Frontal cortex (tissue), 4 donors: Measurements from ENCODE around the gene PLA2G5. TPM values are rescaled to one million over a fixed set of nuclear protein-coding genes. Genes with fewer than 3 reads are reported as not detected.
"Not testable (repeated sequence)": the region's sequence is repeated elsewhere in the genome, so short reads cannot be mapped to it uniquely, and the experiment has no call there.

Experiments used
- DNase-seq, 2 donors: peaks; one replicate each; pipeline ENCODE4 v3.0.0; 2012; ENCODE audit warnings: low spot score in 2 of 2
- FAIRE-seq: peaks from 2 replicates; lab custom pipeline; 2012; peaks lifted over from hg19 to GRCh38; lab: Jason Lieb, UNC
- total RNA-seq: library from RNA; depleted of rRNA; stranded (reverse); fragments of >200 nt; gene quantifications from one replicate; pipeline ENCODE4 v1.2.3, GENCODE V29; 2014
- donor health status: control.
- donor health status: control.
- donor health status: control.

PLA2G5 gene
- total RNA-seq, 1 donor from 2014 or later = 0.41 TPM

DNA sequence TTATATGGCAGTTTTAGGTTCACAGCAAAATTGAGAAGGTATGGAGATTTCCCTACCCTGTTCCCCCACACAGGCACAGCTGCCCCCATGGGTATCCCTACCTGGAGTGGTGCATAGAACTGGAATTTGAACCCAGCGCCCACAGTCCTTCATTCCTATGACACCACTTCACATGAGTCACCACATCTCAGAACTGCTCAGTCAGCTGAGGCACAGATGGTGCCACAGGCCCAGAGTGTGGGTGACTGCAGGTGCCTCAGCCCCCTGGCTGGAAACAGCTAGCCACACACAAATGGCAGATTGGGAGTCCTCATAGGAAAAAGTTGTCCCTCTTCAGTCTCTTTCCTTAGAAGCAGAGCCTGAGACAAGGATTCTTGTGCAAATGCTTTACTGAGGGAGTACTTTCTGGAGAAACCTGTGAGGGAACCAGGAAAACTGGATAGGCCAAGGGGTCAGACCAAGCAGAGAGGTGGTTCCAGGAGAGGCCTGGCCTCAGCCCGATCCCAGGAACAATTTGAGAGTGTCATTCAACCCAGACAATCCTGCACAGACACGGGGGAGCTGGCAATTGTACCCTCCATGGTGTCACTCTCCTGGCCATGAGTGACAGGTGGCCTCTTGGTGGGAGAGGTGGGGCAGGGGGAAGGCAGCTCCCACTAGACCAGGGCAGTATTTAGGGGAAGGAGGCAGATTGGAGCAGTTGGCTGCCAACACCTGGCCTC is 42.4 kb downstream of the PLA2G5 start:
- DNase-seq (no peak), FAIRE-seq (no peak)

DNA sequence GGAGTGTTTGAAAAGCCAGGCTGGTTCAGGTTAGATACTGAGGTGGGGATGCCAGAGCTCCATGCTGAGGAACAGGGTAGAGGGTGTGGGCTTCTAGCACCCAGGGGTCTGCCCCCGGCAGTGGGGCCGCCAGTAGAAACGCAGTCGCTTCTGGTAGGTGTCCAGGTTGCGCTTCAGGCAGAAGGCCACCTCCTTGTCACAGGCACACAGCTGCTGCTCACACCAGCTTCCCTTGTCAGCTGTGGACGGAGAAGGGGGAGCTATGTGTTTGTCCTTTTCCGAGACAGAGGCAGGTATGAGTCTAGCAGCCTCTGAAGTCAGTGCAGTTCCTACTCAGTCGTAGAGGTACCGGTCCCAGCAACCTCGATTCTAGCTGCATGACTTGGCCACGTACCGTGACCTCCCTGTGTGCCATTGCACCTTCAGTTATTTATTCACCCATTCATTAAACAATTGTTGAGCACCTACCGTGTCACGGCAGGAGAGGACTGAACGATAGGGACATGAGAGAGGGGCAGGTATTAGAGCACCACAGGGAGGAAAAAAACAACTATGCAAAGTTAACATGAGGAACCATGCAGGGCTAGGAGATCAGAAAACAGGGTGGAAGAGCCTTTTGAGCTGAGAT is 44.1 kb downstream of the PLA2G5 start:
- FAIRE-seq = no peak
- no peak for DNase-seq

DNA sequence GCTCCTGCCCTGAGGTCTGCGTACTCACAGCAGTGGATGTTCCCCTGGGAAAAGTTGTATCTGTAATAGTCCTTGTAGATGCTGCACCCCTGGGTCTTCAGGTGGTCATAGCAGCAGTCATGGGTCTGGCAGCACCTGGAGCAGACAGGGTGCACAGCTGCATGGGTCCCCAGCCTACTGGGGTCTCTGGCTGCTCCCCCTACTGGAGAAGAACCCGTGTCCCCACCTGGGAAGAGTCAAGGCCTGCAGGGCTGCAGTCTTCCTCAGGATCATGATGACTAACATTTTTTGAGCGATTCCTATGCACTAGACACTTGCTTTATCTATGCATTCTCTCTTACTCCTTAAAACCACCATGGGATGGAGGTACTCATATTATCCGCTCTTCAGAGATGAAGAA is 45.5 kb downstream of the PLA2G5 start:
- FAIRE-seq (no peak), DNase-seq (no peak)

DNA sequence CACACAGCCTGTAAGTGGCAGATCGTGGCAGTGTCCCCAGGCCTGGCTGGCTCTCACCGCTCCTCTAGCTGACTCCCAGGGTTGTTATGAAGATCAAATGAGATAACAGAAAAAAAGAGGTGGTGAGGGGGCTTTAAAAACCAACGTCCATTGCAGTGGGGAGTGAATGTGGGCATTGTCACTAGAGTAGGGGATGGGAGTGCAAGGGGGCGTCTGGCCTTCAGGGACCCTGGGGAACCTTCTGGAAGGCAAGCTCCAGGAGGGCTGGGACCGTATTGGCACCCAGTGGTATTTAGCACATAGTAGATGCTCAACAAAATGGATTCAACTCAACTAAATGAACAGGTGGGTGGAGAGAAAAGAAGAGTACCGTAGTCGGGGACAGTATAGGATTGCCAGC is 45.9 kb downstream of the PLA2G5 start:
- no peak for DNase-seq
- FAIRE-seq = no peak

DNA sequence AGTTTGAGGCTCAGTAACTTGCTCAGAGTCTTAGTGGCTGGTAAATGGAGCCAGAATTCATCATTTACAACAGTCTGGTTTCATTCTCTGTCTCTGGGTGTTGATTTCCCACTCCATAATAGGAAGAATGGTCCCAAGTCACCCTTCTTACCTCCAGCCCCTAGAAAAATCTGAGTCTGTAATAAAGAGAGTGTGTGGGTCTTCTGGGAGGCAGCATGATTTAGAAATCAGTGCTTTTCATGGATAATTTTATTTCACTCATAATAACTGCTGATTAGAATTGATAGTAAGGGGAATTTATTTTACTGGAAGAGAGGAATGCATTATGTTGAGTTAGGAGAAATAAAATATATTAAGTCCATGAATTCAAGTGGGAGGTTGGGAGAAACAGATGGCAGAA is 47.2 kb downstream of the PLA2G5 start:
- DNase-seq = no peak
- no peak for FAIRE-seq

DNA sequence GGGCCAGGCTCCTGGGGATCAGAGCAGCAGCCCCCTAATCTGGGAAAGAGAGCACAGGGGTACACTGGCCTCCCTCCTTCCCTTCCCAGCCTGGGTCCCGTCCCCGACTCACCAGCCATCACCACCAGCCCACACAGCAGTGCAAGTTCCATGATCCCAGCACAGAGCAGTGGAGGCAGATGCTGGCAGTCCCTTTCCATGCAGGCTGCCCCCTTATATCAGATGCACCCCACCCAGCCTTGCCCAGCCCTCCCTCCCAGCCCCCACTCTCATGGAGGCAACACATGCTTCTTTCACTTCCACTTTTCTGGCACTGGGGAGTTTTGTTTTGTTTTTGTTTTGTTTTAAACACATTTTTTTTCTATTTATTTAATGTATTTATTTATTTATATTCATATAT is 49.4 kb downstream of the PLA2G5 start, which contains the start of gene PLA2G2D:
Gene PLA2G2D, minus strand, starts transcription at position 190 of the 400 bp plus-strand sequence. Its CDS starts 38 bp downstream, at position 152.
- FAIRE-seq (no peak), DNase-seq (no peak)

DNA sequence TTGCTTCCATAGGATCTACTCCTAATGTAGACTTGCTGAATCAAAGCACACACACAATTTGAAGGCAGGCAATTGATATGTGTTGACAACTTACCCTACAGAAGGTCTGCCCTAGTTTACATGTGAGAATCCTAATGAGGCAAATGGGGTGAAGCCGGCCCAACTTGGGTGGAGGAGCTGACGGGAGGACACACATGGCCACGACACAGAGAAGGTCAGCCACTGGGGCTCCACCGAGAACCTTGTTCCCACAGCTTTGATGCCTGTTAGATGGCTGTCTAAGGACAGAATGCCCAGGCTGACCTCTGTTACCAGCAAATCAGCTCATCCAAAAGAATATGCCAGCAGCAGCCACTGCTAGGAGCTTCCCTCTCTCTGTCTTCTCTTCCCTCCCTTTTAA is 50.8 kb downstream of the PLA2G5 start:
- FAIRE-seq (no peak), DNase-seq (no peak)

DNA sequence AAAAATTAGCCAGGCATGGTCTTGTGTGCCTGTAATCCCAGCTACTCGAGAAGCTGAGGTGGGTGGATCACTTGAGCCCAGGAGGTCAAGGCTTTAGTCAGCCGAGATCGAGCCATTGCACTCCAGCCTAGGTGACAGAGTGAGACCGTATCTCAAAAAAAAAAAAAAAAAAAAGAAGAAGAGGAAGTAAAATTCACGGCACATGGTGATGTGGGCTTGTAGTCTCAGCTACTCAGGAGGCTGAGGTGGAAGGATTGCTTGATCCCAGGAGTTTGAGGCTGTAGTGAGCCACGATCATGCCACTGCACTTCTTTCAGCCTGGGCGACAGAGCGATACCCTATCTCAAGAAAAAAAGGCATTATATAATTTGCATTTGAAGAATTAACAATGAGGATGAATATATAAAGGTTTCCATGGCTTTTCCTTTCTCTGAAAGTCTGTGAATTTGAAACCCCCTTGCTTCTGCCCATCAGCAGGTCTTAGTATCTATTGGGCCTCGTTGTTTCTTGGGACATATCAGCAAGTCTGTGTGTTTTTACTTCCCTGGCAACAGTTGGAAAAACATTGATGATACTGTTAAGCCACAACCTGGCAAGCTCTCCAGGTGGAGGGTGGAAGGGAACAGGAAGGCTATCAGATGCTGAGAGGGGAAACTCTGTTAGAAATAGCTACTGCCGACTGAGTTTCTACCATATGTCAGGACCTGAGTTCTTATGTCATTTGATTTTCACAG is 53.9 kb downstream of the PLA2G5 start:
- DNase-seq = no peak
- FAIRE-seq = no peak

DNA sequence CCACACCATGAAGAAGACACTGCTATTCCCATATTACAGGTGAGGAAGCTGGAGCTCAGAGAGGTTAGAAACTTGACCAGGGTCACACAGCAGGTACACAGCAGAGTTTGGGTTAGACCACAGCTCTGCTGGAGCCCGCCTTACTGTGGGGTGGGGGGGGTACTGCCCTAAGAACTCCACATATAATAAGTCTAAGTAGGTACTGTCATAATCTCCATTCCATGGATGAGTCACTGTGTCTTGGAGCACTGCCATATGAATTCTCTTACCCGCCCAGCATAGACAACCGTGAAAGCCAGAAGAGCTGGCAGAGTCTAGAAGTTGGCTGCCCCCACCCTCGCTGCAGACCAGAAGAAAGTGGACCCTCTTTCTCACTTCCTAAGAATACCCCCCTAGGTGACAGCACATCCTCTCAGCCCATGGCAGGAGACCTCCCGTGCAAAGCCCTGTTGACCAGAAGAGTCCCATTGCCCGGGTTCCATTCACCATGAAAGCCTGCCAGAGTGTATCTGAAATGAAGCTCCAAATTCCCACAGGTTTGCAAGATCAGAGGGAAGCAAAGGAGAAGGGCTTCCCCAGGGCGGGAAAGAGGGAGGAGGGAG is 54.6 kb downstream of the PLA2G5 start:
- DNase-seq (peak in 1 of 2 donors; percentile 41), FAIRE-seq (no peak)

DNA sequence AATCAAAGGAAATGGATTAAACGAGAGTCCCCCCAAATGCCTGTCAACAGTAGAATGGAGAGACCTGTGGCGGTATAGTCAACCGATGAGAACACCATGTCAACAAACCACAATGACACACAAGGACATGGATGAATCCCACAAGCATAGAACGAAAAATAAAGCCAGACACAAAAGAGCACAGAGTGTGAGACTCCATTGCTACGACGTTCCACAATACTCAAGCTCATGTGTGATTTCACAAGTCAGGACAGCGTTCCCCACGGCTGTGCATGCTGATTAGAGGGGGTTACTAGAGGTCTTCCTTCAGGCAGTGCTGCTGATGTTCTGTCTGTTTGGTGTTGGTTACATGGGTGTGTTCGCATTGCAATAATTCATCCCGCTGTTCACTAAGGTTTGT is 55.1 kb downstream of the PLA2G5 start:
- FAIRE-seq = no peak
- no peak for DNase-seq

DNA sequence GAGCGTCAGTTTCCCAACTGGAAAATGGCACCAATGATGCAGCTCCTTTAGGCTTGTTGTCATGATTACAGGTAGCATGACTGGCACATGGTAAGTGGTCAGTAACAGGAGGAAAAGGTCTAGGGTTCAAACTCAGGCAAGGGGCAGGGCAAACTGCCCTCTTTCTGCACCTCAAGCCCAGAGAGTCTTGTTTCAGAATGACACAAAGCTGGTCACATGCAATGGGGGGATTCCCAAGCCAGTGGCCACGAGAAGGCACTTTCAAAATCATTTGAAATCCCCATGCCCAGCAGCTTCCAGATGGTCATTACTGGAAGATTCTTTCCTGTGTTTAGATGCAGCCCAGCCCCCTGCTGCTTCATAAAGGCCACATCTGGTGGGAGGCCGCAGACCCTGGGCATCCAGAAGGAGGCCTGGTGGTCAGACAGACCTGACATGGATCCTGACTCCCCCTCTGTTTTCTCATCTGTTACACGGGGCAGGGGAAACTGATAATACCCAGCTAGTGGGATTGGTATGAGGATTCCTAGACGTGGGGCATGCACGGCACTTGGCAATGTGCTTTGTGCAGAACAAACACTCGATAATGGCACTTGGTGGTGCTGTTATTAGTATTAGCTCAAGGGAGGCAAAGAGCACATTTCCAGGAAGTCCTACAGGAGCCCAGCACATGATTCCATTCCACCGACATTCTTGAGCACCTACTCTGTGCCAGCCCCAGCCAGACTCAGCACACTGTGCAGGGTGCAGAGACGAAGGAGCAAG is 56.2 kb downstream of the PLA2G5 start:
- DNase-seq (no peak), FAIRE-seq (no peak)

DNA sequence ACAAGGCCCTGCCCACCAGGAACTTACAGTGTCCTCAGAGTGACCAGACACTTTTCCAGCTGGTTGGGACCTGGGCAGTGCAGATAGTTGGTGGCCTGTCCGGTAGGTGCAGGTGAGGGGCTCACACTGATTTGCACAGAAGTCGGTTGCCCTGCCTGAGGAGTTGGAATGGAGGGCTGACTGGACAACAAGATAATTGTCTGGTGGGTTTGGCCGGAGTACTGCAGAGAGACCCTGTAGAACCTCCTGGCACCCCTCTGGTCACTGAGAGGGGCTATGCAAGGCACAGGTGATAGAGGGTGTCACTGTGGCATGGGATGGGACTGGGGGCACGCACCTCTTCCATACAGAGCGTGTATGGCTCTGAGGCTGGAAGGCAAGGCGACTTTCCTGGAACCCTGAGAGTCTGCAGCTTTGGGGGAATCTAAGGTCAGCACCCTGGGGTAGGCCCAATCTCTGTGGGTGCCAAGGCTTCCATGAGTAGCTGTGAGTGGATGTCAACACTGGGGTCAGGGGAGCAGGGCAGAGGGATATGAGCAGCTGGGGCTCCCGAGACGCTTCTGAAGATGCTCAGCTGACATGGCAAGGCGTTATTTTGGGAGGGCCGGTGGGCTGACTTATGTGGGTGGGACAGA is 56.9 kb downstream of the PLA2G5 start:
- DNase-seq (no peak), FAIRE-seq (no peak)

DNA sequence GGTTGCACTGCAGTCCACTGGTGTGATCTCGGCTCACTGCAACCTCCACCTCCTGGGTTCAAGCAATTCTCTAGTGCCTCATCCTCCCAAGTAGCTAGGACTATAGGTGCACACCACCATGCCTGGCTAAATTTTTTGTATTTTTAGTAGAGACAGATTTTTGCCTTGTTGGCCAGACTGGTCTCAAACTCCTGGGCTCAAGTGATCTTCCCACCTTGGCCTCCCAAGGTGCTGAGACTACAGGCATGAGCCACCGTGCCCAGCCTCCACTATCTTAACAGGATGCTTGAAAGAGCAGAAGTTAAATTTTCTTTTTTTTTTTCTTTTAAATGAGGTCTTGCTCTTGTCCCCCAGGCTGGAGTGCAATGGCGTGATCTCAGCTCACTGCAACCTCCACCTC is 60.5 kb downstream of the PLA2G5 start:
- FAIRE-seq, DNase-seq: not testable (repeated sequence)

DNA sequence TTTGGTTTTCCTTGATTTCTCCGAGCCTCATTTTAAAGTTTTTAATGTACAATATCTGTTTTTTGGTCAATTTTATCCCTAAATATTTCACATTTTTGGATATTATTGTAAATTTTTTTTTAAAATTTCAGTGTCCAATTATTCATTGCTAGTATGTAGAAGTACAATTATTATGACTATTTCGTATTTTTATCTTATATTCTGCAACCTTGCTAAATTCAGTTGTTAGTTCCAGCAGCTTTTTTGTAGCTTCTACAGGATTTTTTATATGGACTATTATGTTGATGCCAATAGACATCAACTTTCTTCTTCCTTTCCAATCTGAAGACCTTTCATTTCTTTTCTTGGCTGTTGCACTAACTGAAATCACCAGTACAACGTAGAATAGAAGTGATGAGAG is 65.0 kb downstream of the PLA2G5 start:
- FAIRE-seq (no peak), DNase-seq (no peak)

DNA sequence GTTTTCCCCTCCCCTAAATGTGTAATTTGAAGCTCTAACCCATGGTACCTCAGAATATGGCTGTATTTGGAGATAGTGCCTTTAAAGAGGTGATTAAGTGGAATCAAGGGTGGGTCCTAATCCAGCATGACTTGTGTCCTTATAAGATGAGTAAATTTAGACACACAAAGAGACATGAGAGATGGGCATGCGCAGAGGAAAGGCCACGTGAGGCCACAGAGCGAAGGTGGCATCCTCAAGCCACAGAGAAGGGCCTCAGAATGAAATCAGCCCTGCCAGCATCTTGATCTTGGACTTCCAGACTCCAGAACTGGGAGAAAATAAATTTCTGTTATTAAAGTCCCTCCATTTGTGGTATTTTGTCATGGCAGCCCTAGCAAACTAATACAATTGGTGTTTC is 66.3 kb downstream of the PLA2G5 start:
- DNase-seq (no peak), FAIRE-seq (no peak)

DNA sequence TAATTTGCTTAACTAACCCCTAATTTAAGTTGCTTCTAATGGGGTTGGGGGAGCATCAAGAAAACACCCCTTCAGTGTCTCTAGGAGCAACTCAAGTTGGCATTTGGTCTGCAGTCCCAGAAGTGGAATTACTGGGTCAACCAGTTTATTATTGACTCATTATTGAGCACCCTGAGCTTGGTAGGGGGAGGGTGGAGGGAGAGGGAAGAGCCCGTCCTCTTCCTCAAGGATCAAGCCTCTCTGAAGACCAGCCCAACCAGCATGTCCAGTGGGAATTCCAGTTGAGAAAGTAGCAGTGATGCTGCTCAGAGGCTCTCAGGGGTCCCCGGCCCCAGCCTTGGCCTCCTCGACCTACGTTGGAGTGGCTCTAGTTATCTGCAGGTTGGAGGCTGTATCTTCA is 67.1 kb downstream of the PLA2G5 start:
- DNase-seq (no peak), FAIRE-seq (no peak)

DNA sequence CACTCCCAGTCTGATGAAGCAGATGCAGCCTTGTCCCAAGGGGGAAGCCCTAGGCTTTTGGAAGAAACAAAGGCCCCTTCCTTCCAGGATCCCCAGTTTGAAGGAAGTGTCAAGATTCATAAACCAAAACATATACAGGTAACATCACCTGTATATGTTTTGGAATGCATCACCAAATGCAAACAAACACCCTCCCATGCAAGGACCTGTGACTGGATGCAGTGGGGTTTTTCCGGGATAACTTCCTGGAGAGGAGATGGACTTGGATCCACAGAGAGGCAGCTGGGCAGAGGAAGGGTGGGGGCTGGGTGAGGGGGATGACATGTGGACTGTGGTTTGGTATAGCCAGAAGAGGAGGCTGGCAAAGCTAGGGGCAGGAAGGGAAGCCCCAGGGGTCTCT is 67.6 kb downstream of the PLA2G5 start:
- FAIRE-seq = no peak
- no peak for DNase-seq

DNA sequence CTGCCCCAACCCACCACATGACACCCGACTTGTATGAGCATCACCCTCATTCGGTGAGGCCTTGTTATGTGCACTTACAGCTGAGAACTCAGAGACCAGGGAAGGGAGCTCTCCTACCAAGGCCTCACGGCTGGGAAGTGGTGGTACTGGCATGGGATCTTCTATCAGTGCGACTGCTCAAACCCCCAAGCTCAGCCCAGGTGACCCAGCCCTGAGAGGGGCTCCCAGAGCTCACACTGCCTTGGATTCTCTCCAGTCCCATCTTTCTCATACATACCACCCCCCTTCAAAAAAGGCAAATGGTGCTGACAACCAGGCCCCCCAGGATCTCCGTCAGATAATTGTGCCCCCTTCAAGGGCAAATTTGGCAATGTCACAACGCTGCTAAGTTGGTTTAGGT is 68.4 kb downstream of the PLA2G5 start:
- no peak for FAIRE-seq
- DNase-seq = no peak

DNA sequence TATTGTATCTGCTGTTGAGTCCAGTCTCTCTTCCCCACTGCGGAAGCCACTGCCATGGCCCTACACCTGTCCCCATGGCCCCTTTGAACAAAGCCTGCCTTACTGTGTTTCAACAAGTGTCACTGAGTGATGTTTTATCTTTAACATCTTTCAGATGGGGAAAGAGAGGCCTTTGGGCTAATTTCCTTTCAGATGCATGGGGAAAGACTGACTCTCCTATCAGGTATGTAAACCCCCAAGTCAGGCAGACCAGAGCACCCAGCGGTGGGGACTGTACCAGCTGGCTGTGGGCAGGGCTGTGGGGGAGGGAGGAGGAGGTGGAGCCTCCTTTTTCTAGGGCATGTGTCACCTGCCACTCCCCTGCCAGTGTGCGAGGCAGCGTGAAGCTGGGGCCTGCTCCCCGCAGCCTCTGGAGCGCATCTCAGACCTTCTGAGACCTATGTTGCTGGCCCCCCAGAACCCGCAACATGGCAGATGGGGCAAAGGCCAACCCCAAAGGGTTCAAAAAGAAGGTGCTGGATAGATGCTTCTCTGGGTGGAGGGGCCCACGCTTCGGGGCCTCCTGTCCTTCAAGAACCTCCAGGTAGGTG is 69.1 kb downstream of the PLA2G5 start, which contains the start of gene PLA2G2F:
Gene PLA2G2F, plus strand, starts transcription at position 363 of the 590 bp plus-strand sequence. Its CDS starts 105 bp downstream, at position 468.
- FAIRE-seq (no peak), DNase-seq (no peak)
